Iris pigment epithelial cell (primary cell): ENCODE data around the gene COQ8A.
"Not testable (repeated sequence)": the region's sequence is repeated elsewhere in the genome, so short reads cannot be mapped to it uniquely, and the experiment has no call there.

ENCODE experiments used
- DNase-seq: peaks from one replicate; pipeline ENCODE4 v3.0.0-alpha.2; 2011; ENCODE audit warnings: low read depth

The COQ8A gene

DNA sequence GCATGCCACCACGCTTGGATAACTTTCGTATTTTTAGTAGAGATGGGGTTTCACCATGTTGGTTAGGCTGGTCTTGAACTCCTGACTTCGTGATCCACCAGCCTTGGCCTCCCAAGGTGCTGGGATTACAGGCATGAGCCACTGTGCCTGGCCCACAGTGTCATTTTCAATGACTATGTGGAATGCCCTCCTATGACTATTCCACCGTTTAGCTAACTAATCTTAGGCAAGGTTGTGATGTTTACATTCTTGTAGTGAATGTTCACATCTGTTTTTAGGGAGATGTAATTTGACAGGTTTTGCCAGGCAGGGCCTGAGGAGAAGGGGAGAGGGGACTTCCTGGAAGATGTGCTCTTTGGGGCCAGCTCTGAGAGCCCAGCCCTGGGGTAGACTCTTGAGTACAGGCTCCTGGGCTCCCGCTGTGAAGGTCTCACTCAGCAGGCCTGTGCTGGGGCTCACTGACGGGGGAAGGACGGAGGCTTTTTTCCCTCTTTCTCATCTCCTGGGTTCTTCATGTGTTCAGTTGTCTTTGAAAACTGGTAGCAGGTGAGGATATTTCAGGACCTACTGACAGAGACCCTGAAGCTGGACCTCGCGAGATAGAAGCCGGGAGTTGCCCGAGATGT lies 13.2 kb downstream of the COQ8A start:
- no peak for DNase-seq

DNA sequence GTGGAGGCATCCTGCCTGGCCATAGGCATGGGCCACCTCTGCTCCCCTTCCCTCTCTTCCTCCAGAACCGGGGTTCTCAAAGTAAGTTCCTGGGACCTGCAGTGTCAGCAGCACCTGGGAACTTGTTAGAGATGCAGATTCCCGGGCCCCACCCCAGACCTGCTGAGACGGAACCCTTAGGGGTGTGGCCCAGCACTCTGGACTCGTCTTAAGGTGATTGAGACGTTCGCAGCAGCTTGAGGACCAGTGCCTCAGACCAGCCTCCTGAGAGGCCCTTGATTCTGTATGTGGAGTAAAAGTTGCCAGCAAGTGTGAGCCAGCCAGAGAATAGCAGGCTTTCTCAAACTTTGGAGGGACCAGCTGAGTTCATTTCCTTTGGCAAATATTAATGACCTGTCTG lies 14.2 kb downstream of the COQ8A start:
- no peak for DNase-seq

GRCh38 chr1:226954777-226955176 lies 14.7 kb downstream of the COQ8A start:
- no peak for DNase-seq

GRCh38 chr1:226955857-226956256 lies 15.8 kb downstream of the COQ8A start:
- not testable (repeated sequence) for DNase-seq

DNA sequence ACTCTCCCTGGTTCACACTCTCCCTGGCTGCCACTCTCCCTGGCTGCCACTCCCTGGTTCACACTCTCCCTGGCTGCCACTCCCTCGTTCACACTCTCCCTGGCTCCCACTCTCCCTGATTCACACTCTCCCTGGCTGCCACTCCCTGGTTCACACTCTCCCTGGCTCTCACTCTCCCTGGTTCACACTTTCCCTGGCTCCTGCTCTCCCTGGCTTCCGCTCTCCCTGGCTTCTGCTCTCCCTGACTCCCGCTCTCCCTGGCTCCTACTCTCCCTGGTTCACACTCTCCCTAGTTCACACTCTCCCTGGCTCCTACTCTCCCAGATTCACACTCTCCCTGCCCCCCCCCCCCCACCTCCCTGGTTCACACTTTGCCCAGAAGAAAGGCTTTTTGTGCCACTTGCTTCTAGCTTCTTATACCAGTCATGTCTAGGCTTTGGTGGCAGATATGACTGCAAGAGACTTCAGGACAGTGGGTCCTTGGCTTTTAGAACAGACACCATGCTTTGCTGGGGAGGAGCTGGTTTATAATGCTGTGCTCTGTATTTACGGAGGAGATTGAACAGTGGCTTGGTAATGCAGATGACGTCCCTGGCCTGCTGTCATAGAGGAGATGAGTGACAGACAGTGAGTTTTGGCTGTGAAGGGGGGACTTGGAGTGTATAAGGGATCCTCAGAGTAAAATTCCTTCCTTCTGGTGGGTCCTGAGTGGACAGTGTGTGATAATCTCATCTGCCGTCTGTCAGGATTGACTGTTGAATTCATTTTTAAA lies 17.0 kb downstream of the COQ8A start:
- no peak for DNase-seq

GRCh38 chr1:226957714-226958113 lies 17.6 kb downstream of the COQ8A start:
- DNase-seq, result no peak

GRCh38 chr1:226958300-226958699 lies 18.2 kb downstream of the COQ8A start:
- no peak for DNase-seq

GRCh38 chr1:226960256-226960655 lies 20.2 kb downstream of the COQ8A start:
- no peak for DNase-seq

- no peak for DNase-seq
Measured at GRCh38 chr1:226960944-226961765, 21.1 kb downstream of the COQ8A start.

- DNase-seq, result no peak
Measured at GRCh38 chr1:226962421-226963391, 22.6 kb downstream of the COQ8A start.

DNA sequence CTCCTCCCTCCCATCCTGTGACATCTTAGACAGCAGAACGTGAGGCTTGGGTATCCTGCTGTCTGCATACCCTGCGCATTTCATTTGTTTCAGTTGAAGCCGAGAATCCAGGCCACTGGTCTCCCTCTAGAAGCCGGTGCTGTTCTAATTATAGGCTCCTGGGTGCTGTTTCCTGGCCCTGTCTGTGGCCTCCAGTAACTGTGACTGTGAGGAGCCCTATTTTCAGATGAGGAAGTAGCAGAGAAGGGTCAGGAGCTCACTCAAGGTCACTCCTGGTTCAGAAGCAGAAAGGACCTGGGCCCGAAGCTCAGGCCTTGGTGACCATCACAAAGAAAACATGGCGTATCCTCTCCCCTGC lies 24.0 kb downstream of the COQ8A start:
- DNase-seq, result no peak

DNA sequence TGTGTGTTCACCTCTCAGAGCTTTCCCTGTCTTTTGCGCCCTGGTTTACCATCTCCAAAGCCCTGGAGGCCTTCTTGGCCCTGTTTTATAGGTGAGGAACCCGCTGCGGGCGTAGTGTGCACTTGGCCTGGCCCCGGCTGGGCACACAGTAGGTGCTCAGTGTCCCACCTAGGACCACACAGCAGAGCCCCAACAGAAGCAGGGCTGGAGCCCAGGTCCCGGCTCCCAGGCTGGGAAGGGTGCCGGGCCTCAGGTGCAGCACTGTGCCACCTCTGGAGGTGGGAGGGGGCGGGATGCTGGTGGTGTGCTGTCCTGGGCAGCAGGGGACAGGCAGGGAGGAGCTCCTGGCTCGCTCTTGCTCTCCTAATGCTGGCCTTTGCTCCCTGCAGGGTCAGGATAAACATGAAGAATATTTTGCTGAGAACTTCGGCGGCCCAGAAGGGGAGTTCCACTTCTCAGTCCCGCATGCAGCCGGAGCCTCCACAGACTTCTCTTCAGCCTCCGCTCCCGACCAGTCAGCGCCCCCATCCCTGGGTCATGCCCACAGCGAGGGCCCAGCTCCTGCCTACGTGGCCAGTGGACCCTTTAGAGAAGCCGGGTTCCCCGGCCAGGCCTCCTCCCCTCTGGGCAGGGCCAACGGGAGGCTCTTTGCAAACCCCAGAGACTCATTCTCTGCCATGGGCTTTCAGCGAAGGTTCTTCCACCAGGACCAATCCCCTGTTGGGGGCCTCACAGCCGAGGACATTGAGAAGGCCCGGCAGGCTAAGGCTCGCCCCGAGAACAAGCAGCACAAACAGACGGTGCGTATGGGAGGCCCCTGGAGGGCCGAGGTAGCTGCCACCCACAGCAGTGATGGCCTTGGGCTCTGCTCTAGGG lies 24.8 kb downstream of the COQ8A start:
- no peak for DNase-seq

DNA sequence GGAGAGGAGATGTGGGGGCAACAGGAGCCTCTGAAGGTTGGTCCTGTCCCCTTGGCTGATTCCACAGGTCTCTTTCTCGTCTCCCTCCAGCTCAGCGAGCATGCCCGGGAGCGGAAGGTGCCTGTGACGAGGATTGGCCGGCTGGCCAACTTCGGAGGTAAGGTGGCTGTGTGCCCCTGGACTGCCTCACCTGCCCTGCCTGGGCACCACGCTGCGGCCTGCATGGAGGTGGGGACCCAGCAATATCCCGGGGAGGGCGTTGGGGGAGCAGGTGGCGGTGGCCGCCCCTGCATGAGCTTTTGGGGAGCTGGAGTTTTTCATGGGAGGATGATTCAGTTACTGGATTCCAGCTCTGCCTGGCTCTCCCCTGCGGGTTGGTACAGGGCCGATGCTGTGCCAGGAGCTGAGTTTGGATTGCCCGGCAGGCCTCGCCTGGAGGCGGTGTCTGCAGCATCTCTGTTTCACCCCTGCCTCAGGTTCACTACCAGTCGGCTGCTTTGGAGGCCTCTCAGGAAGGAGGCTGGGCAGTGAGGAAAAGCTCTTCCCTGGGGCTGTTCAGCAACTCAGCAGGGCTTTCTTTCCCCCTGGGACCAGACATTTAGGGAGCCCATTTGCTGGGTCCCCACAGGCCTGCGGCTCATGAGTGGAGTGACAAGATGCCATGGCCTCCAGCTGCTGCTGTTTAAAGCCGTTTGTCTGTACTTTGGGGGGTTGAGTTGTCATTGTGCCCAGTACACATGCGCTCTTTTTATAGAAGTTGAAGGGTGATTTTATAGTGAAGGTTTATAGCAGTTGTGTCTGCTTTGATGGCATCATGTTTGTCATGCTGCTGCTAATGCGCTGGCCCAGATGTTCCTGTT lies 25.7 kb downstream of the COQ8A start:
- no peak for DNase-seq

GRCh38 chr1:226966683-226967082 lies 26.6 kb downstream of the COQ8A start:
- no peak for DNase-seq

DNA sequence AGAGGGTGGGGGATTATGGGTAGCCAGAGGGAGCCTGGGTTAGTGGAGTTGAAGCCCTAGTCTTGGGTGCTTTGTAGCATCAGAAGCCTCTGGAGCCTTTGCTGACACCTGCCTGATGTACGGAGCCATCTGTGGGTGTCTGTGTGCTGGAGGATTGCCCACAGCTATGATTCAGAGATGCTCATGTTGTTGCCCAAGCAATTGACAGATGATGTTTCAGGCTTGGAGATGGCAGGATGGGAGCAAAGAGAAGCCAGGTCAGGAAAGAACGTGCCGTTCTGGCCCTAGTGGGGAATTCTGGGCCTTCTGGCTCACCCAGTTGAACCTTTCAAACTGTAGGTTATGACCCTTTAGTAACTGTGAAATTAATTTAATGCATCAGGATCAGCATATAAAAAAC lies 27.6 kb downstream of the COQ8A start:
- peak; percentile 73 for DNase-seq

DNA sequence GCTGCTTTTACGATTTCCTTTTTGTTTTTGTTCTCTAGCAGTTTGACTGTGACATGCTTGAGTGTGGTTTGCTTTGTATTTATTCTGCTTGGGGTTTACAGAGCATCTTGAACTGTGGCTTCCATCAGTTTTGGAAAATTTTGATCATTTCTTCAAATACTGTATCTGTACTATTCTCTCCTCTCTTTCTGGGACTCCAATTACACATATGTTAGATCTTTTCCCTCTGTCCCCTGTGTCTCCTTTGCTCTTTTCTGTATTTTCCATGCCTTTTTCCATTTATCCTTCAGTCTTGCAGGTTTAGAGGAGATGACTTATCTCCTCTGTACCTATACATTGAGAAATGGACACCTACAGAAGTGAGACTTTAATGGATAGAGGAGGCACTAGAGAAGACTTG lies 31.7 kb downstream of the COQ8A start:
- no peak for DNase-seq

DNA sequence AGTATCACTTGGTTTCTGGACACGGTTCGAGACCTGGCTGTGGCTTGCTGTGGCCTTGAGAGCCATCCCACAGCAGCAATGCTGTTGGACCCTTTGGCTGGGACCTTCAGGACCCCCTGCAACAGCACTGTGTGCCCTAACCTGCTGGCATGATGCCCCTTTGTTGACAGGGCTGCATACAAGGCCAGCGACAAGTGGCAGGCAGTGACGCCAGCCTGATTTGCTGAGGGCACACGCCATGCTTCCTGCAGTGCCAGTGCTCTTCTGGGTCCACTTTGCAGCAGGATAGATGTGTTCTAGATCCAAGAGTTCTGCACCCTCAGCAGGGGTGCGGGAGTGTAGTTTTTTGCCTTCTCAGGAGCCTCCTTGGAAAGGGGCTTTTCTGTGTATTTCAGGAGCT lies 32.8 kb downstream of the COQ8A start:
- no peak for DNase-seq

DNA sequence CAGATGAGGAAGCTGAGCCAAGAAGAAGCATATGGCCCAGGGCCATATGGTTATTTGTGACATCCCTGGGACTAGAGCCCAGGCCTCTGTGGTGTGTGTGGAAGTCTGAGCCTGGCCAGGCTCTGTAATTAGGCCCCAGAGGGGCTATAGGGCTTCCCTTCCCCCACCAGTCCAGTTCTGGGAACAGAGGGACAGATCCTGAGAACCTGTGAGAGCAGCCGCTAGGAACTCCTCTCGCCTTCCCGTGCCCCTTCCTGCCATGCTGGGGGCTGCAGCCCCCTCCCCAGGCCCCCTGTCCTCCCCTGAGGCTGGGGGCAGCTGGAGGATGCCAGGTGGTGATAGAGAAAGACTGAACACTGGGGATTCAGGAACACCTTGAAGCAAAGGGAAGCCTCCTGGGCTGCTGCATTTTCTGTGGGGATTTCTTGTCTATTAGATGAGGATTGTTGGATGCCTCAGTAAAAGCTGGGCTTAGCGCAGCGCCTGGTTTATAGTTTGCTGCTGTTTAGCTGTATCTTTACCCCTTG lies 33.3 kb downstream of the COQ8A start:
- no peak for DNase-seq

DNA sequence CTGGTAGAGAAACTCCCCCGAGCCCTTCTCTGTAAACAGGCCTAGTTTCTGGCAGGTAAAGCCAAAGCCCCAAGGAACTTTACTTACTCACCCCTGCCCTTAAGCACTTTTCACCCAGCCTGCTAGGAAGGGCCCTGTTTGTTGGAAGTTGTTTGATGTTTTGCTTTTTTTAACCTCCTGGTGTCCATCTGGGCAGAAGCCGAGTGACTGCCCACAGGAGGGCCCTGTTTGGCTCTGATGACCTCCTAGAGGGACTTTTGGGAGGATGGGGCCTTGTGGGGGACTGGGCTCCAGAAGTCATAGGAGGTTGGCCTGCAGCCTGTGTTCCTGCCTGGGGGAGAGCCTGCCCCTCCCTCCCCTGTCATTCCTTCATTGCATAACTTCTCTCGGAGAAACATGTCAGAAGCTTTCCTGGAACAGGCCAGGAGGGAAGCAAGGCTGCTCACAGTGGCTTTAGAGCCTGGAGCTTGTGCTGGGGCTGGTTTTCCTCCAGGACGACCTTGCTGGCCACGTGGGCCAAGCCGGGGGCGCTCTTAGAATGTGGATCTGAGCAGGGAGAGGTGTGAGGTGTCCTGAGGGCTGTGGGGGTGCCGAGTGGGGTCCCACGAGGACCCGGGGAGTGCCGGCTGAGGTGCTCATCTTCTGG lies 33.9 kb downstream of the COQ8A start:
- peak; percentile 64 for DNase-seq
